SK-N-SH treated with all-trans-retinoic acid at 6 μM for 48 hours (cell line): ENCODE results near the gene ABCC12.

Experiments used
- ATAC-seq: fragments of 200-7000 bp; cut with Tn5 transposase; 3 replicates; pipeline ENCODE4 v1.9.1; 2020; ENCODE audit warnings: mild to moderate bottlenecking, moderate library complexity
- ARNTL ChIP-seq: fragments of 450-650 bp; formaldehyde crosslinking; IDR thresholded peaks from 2 replicates; pipeline ENCODE4 v1.5.0; 2020; ENCODE audit warnings: low read depth, mild to moderate bottlenecking, moderate library complexity, borderline replicate concordance
- BACH2 ChIP-seq: fragments of 250-450 bp; sonication (Bioruptor Pico); IDR thresholded peaks from 2 replicates; pipeline ENCODE4 v1.9.0; 2021; ENCODE audit warnings: mild to moderate bottlenecking, borderline replicate concordance
- CREB5 ChIP-seq: fragments of 250-450 bp; sonication (Bioruptor Pico); IDR thresholded peaks from 2 replicates; pipeline ENCODE4 v1.5.1; 2020; ENCODE audit warnings: low read depth, mild to moderate bottlenecking, moderate library complexity
- CSDC2 ChIP-seq: fragments of 250-450 bp; sonication (Bioruptor Pico); IDR thresholded peaks from 2 replicates; pipeline ENCODE4 v1.5.0; 2020; ENCODE audit warnings: mild to moderate bottlenecking, moderate library complexity
- CSRNP3 ChIP-seq: fragments of 250-450 bp; sonication (Bioruptor Pico); IDR thresholded peaks from 2 replicates; pipeline ENCODE4 v1.5.1; 2021; ENCODE audit warnings: mild to moderate bottlenecking, moderate library complexity
- ESRRG ChIP-seq: fragments of 250-450 bp; sonication (Bioruptor Pico); IDR thresholded peaks from 2 replicates; pipeline ENCODE4 v1.6.1; 2021; ENCODE audit warnings: mild to moderate bottlenecking
- GLIS3 ChIP-seq: fragments of 250-450 bp; sonication (Bioruptor Pico); IDR thresholded peaks from 2 replicates; pipeline ENCODE4 v1.5.0; 2020; ENCODE audit warnings: mild to moderate bottlenecking, moderate library complexity
- ISL1 ChIP-seq: fragments of 250-450 bp; sonication (Bioruptor Pico); IDR thresholded peaks from 2 replicates; pipeline ENCODE4 v2.1.2; 2022; ENCODE audit warnings: mild to moderate bottlenecking, moderate library complexity
- OSR1 ChIP-seq: fragments of 250-450 bp; sonication (Bioruptor Pico); IDR thresholded peaks from 2 replicates; pipeline ENCODE4 v1.8.0; 2022; ENCODE audit warnings: moderate library complexity, mild to moderate bottlenecking, inconsistent platforms
- PATZ1 ChIP-seq: fragments of 250-450 bp; sonication (Bioruptor Pico); IDR thresholded peaks from 2 replicates; pipeline ENCODE4 v1.8.0; 2020; ENCODE audit warnings: mild to moderate bottlenecking, moderate library complexity, borderline replicate concordance
- POU6F1 ChIP-seq: fragments of 250-450 bp; sonication (Bioruptor Pico); IDR thresholded peaks from 2 replicates; pipeline ENCODE4 v1.8.0; 2021; ENCODE audit warnings: low read depth, mild to moderate bottlenecking, moderate library complexity, borderline replicate concordance
- PPARA ChIP-seq: fragments of 250-450 bp; sonication (Bioruptor Pico); IDR thresholded peaks from 2 replicates; pipeline ENCODE4 v1.5.0; 2020; ENCODE audit warnings: mild to moderate bottlenecking, borderline replicate concordance
- RARB ChIP-seq: fragments of 250-450 bp; sonication (Bioruptor Pico); IDR thresholded peaks from 2 replicates; pipeline ENCODE4 v1.8.0; 2021; ENCODE audit warnings: mild to moderate bottlenecking, moderate library complexity
- SNAI2 ChIP-seq: fragments of 250-450 bp; sonication (Bioruptor Pico); IDR thresholded peaks from 2 replicates; pipeline ENCODE4 v1.5.0; 2020; ENCODE audit warnings: mild to moderate bottlenecking, moderate library complexity
- TCF4 ChIP-seq: fragments of 250-450 bp; sonication (Bioruptor Pico); IDR thresholded peaks from 2 replicates; pipeline ENCODE4 v1.8.0; 2021; ENCODE audit warnings: mild to moderate bottlenecking, moderate library complexity, borderline replicate concordance
- TOX ChIP-seq: fragments of 250-450 bp; sonication (Bioruptor Pico); IDR thresholded peaks from 2 replicates; pipeline ENCODE4 v1.8.0; 2021; ENCODE audit warnings: mild to moderate bottlenecking, moderate library complexity, borderline replicate concordance
- TSHZ2 ChIP-seq: fragments of 250-450 bp; sonication (Bioruptor Pico); IDR thresholded peaks from 2 replicates; pipeline ENCODE4 v1.5.0; 2020; ENCODE audit warnings: mild to moderate bottlenecking, moderate library complexity
- ZC3H10 ChIP-seq: fragments of 250-450 bp; sonication (Bioruptor Pico); IDR thresholded peaks from 2 replicates; pipeline ENCODE4 v1.5.1; 2021; ENCODE audit warnings: mild to moderate bottlenecking, moderate library complexity
- ZFP3 ChIP-seq: fragments of 250-450 bp; sonication (Bioruptor Pico); IDR thresholded peaks from 2 replicates; pipeline ENCODE4 v1.5.0; 2020; ENCODE audit warnings: mild to moderate bottlenecking, moderate library complexity
- ZFP30 ChIP-seq: fragments of 450-650 bp; formaldehyde crosslinking; IDR thresholded peaks from 2 replicates; pipeline ENCODE4 v1.5.0; 2022; ENCODE audit warnings: mild to moderate bottlenecking, moderate library complexity
- ZNF565 ChIP-seq: fragments of 450-650 bp; formaldehyde crosslinking; conservative IDR thresholded peaks from 2 replicates; pipeline ENCODE4 v1.5.0; 2020; ENCODE audit warnings: low read depth, mild to moderate bottlenecking, moderate library complexity
- ZNF70 ChIP-seq: fragments of 450-650 bp; formaldehyde crosslinking; IDR thresholded peaks from 2 replicates; pipeline ENCODE4 v1.5.0; 2020; ENCODE audit warnings: mild to moderate bottlenecking, moderate library complexity
- ZNF8 ChIP-seq: fragments of 450-650 bp; formaldehyde crosslinking; IDR thresholded peaks from 2 replicates; pipeline ENCODE4 v1.5.0; 2020; ENCODE audit warnings: mild to moderate bottlenecking, moderate library complexity

ABCC12 gene

GRCh38 chr16:48131201-48131935 lies 24.4 kb downstream of the ABCC12 start (continued):
- TF ChIP-seq CSRNP3 (CRISPR knock-in tag): no peak
- no peak for TF ChIP-seq RARB
- TF ChIP-seq TOX (CRISPR knock-in tag): no peak

- no peak for ATAC-seq
- TF ChIP-seq BACH2: no peak
These were observed 25.9 kb downstream of the ABCC12 start for GRCh38 chr16:48129926-48130325.

GRCh38 chr16:48128769-48129168 lies 27.0 kb downstream of the ABCC12 start:
- no peak for TF ChIP-seq ZFP30
- TF ChIP-seq, all 23 proteins: peak for 0
- ATAC-seq: no peak

- TF ChIP-seq ARNTL (CRISPR knock-in tag) (no peak), TCF4 (no peak), CREB5 (no peak), GLIS3 (CRISPR knock-in tag) (no peak), PATZ1 (0 out of 2 replicates have a peak, but pooled peaks have one; percentile 27), TSHZ2 (CRISPR knock-in tag) (no peak), PPARA (no peak), ZNF70 (CRISPR knock-in tag) (no peak), CSDC2 (CRISPR knock-in tag) (peak; percentile 18; the same call in 1 of the 2 replicates), ZFP3 (CRISPR knock-in tag) (peak; percentile 65; the same call in 1 of the 2 replicates), ZNF8 (CRISPR knock-in tag) (no peak), ZNF565 (CRISPR knock-in tag) (no peak), ZFP30 (no peak), ESRRG (CRISPR knock-in tag) (no peak), BACH2 (no peak), CSRNP3 (CRISPR knock-in tag) (no peak), POU6F1 (CRISPR knock-in tag) (peak; percentile 77; the same call in 1 of the 2 replicates), OSR1 (CRISPR knock-in tag) (no peak), ISL1 (CRISPR knock-in tag) (peak; percentile 53; the same call in 1 of the 2 replicates), ZC3H10 (CRISPR knock-in tag) (peak; percentile 87), RARB (no peak), SNAI2 (CRISPR knock-in tag) (no peak), TOX (CRISPR knock-in tag) (peak; percentile 36; the same call in 1 of the 2 replicates)
- ATAC-seq: peak; percentile 87
These were observed 28.8 kb downstream of the ABCC12 start for GRCh38 chr16:48126801-48127644.
